ENCODE measurements around the gene NFKBIA.
"Not testable (repeated sequence)": the region's sequence is repeated elsewhere in the genome, so short reads cannot be mapped to it uniquely, and the experiment has no call there.

NFKBIA gene

GRCh38 chr14:35390577-35391387 lies 13.8 kb downstream of the NFKBIA start:
- DNase-seq = no peak

- no peak for DNase-seq
Measured at GRCh38 chr14:35389315-35389667, 15.3 kb downstream of the NFKBIA start.

- DNase-seq = no peak
Measured at GRCh38 chr14:35388656-35389314, 15.8 kb downstream of the NFKBIA start.

DNA sequence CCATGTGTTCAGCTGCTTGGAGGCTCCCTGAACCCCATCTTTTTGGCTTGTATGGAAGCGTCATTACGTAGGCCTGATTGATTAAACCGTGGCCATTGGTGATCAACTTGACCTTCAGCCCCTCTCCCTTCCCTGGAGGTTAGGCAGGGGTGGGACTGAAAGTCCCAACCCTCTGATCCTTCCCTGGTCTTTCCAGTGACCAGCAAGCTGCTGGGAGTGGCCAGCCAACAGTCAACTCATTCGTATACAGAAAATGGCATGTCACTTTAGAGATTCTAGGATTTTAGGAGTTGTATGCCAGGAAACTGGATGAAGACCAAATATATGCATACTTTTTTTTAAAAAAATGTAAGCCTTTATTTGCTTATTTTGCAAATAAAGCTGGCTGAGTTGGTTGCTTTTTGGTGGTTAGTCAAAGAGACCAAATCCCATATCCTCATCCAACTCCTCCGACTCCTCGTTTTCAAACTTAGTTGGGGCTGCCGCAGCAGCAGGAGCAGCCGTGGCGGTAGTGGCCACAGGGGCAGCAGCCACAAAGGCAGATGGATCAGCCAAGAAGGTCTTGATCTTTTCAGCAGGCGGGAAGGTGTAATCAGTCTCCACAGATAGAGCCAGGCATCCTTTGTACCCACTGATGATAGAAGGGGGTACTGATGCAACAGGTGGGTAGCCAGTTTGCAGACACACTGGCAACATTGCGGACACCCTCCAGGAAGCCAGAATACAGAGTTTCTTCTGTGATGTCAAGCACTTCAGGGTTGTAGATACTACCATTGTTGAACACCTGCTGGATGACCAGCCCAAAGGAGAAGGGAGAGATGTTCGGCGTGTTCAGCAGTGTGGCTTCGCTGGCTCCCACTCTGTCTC lies 16.6 kb downstream of the NFKBIA start:
- no peak for DNase-seq

DNA sequence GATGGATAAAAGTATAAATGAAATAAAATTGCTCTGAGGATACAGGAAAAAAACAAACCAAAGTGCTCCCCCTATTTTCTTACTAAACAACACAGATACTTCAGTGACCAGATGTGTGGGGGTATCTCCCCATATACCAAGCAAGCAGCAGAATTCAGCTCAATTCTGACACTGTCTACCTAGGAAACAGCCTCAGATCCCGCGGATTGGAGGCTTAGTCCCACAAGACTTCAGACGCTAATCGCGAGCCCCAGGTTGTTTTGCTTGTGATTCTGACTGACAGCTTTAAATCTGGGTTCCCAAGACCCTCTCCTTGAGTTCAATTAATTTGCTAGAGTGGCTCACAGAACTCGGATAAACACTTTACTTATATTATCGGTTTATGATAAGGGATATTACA lies 17.3 kb downstream of the NFKBIA start:
- no peak for DNase-seq

GRCh38 chr14:35386673-35387125 lies 17.9 kb downstream of the NFKBIA start:
- no peak for DNase-seq

DNA sequence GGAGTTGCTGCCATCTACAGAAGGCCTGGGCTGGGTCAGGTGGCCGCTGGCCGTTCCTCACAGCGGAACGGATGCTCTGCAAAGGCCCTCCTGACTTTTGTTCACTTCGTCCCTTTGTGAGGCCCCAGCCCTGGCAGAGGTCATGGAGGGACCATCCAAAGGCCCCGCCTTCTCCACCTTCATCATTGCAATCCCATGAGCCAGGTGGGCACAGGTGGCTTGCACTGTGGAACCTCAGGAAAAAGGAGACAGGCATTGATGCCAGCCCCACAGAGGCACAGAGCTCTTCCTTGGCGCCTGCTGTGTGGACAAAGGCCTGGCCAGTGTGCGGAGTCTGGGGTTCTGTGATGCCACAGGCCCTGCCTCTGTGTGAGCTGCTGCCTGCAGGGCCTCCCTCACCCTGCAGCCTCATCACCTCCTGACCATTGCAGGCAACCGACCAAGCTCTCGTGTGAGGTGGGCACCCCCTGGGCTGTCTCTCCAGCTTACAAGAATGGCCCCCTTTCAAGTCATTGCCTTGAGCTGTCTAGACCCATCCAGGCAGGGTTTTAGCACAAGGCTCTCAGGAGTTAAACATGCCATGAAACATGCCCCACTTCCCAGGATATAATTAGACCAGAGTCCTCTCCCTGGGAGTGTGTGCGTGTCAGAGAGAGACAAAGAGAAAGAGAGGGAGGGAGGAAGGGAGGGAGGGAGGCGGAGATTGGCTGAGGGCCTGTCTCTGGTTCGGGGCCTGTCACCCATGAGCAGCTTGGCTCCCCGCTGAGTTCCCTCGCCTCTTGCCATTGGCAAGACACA lies 19.3 kb downstream of the NFKBIA start:
- no peak for DNase-seq

- DNase-seq = no peak
Measured at GRCh38 chr14:35384455-35385041, 20.0 kb downstream of the NFKBIA start.

DNA sequence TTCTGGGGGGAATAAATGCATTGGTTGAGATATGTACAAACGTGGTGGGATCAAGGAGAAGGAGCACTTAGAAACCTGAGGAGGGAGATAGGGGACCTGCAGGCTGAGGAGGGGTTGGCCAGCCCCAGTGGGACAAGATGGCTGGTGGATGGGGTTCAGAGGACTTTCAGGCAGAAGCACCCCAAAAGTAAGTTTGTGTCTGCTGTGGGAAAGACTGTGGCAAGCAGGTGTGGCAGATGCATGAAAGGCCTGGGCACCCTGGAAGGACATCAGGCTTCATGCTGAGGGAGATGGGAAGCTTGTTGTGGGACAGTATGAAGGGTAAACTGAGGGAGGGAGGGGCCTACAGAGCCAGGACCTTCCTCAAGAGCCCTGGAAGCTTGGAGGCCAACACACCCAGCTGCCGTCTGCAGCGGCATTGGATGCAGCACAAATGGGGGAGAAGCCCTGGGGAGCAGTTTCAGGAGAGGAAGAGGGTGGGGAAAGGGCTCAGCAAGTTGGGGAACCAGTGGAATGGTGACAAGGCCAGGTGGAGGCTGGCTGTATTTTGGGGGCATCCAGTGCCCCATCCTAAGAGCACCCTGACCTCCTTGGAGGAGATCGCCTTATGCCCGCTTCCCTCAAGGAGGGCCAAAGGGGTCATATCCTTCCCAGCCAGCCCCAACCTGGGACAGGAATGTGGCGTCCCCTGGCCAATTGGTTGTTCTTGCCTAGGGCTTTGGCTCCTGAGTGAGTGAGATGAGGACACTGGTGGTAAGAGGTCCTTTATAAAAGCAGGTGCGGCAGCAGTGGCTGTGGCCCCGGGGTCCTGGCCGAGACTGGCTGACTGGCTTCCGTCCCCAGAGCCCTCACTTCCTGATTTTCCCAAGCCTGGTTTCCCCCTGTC lies 20.7 kb downstream of the NFKBIA start:
- DNase-seq = no peak

DNA sequence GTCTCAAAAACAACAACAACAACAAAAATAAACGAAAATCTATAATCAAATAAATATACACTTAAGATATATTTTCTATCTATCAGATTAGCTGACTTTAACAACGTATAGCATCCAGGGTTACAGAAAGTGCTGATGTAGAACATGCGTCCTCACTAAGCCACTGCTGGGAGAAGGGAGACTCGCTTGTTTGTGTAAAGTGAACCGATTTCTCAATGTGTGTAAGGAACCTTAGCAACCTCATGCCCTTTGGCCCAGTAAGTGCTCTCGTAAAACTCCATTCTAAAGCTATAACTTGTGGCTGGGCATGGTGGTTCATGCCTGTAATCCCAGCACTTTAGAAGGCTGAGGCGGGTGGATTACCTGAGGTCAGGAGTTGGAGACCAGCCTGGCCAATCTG lies 23.8 kb downstream of the NFKBIA start:
- no peak for DNase-seq

DNA sequence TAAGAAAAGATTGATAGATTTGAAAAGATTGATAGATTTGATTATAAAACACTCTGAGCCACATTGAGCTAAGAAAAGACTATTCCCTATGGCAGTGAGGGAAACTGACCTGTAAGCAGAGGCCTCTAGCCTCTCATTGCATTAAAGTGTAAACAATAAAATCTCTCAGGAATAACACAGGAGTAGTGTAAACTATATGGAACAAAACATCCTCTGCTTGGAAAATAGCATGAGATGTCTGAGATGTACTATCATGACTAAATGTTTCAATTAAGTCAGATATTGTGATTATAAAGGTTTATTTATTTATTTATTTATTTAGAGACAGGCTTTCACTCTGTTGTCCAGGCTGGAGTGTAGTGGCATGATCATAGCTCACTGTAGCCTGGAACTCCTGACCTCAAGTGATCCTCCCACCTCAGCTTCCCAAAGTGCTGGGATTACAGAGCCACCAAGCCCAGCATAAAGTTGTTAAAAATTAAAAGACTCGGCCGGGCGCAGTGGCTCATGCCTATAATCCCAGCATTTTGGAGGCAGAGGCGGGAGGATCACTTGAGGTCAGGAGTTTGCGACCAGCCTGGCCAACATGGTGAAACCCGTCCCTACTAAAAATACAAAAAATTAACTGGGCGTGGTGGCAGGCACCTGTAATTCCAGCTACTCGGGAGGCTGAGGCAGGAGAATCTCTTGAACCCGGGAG lies 25.2 kb downstream of the NFKBIA start:
- not testable (repeated sequence) for DNase-seq

GRCh38 chr14:35378425-35379233 lies 25.9 kb downstream of the NFKBIA start:
- no peak for DNase-seq

GRCh38 chr14:35375558-35376025 lies 29.0 kb downstream of the NFKBIA start:
- DNase-seq = no peak

DNA sequence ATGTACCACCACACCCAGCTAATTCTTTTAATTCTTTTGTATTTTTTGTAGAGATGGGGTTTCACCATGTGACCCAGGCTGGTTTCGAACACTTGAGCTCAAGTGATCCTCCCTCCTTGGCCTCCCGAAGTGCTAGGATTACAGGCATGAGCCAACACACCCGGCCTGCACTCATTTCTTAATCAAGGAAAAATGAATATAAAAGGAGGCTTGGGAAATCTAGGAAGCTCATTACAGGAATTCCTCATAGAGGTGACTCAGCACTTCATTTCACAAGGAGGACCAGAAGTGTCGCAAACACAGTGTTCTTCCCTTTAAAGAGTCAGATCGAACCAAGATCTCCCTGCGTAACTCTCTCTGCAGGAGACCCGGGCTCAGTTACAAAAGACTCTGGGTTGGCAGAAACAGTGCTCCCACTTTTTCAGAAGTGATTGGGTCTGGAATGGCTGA lies 30.3 kb downstream of the NFKBIA start:
- DNase-seq = no peak

DNA sequence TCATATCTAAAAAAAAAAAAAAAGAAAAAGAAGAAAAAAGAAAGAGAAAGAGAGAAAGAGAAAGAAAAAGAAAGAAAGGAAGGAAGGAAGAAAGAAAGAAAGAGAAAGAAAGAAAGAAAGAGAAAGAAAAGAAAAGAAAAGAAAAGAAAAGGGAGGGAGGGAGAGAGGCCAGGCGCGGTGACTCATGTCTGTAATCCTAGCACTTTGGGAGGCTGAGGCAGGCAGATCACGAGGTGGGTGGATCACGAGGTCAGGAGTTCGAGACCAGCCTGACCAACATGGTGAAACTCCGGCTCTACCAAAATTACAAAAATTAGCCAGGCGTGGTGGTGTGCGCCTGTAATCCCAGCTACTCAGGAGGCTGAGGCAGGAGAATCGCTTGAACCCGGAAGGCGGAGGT lies 31.3 kb downstream of the NFKBIA start:
- not testable (repeated sequence) for DNase-seq

DNA sequence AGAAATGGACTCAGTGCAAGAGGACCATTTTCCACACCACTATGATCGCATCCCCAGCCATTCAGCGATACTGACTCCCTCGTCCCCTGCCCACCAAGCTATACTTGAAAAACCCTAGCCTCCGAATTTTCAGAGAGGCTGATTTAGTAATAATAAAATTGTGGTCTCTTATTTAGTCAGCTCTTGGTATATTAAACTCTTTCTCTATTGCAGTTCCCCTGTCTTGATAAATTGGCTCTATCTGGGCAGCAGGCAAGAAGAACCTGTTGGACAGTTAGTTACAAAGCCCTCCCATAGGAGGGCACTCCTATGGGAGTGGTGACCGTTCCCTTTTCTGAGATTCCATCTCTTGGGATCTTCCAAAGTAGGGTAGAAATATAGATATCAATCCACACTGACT lies 33.6 kb downstream of the NFKBIA start:
- no peak for DNase-seq

DNA sequence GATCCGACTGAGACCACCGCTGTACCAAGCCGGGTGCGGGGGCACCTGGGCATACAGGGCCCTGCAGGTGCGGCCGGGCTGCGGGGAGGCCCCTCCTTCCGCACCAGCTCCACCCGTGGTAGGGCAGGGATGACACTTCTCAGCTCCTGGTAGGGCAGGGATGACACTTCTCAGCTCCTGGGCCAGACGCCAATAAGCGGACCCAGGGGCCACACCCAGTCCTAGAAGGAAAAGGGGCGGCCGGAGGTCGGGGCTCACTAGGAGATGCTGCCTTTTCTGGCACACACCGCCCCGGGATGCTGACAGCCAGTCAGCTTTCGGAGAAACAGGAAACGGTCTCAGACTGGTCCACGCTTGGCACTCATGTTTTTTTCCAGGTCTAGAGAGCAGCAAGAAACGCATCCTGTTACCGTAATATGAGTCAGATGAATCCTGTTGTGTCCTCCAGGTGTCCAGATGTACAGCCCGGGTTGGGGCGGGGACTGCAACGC lies 34.8 kb downstream of the NFKBIA start:
- no peak for DNase-seq

DNA sequence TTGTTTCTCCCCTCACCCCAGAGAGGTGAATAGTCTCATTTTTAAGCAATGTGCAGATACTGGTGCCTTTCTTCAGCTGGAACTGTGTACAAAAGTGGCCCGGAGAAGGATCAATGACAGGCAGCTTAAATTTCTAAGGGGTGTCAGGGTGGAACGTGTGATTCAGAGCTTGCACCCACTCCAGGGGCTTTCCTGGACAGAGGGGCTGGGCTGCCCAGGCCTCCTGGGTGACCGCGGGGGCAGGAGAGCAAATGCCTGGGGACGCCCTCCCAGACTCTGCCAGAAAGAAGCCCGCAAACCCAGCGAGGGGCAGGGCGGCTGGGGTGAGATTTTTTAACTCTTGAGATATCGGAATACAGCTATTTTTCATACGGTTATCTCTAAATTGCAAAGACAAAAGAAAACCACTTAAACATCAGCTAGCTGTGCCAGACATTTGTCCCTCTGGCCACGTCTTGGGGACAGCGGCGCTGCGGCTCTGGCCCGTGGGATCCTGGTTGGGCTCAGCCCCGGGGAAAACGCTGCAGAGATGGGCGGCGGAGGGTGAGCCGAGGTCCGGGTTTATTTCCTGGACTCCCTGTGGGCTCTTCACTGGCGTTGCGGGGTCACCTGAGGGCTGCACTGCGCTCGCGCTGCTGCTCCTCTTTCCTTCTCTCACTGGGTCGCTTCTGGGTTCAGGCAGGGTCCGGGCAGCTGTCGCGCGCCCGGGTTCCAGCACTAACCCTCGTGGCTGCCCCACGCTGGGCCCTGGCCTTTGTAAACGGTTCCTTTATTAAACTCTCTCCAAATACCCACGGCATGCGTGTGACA lies 35.8 kb downstream of the NFKBIA start:
- DNase-seq = no peak

Data from effector CD4-positive, alpha-beta T cell (primary cell).